Measurements from ENCODE around the gene INSIG2. TPM values are rescaled to one million over a fixed set of nuclear protein-coding genes. Genes with fewer than 3 reads are reported as not detected.

The INSIG2 gene
- polyA plus RNA-seq, 1 of the 3 experiments (the other 2 are of a cell fraction): 8.7 TPM

- no peak for TF ChIP-seq USF1 (IDR thresholded peaks at IDR 0.05; ENCODE audit: borderline replicate concordance, low read depth)
- no peak for TF ChIP-seq MEF2A (IDR thresholded peaks at IDR 0.05; ENCODE audit: borderline replicate concordance, low read depth)
Observed at GRCh38 chr2:118084491-118085089, 3.7 kb upstream of the INSIG2 start (continued).

GRCh38 chr2:118085173-118086023 is 2.9 kb upstream of the INSIG2 start:
- H3K4me2 ChIP-seq: no peak overlapping the region

More at GRCh38 chr2:118085173-118086023, 2.9 kb upstream of the INSIG2 start:
- Histone ChIP-seq H4K20me1 (ENCODE audit: insufficient read depth) (peaks cover 4% of the 10 kb centered on the region; the same call in 1 of the 2 replicates), H3K36me3 (replicated peaks in 1 of 2; ENCODE audit: control insufficient read depth in 1 of 2, insufficient read depth in 2 of 2, low read length in 1 of 2) (no peaks in the 10 kb centered on the region), H3K4me1 (ENCODE audit: control insufficient read depth in 1 of 2, insufficient read depth in 2 of 2, low read depth in 1 of 2, low read length in 1 of 2) (peaks cover 0 to 8% of the 10 kb centered on the region in 2 experiments; a peak in 2 of 4 replicates), H3K9ac (no peak overlapping the region), H3K27ac (ENCODE audit: low read depth in 2 of 2, low read length in 1 of 2) (no peak overlapping the region), H3K9me3 (no peaks in the 10 kb centered on the region), H2AFZ (ENCODE audit: low read depth) (no peak overlapping the region), H3K79me2 (ENCODE audit: insufficient read depth) (peaks cover 16% of the 10 kb centered on the region; the same call in 1 of the 2 replicates), H3F3A (replicated peaks; ENCODE audit: insufficient read depth) (no peaks in the 10 kb centered on the region), H3K27me3 (ENCODE audit: insufficient read depth) (0 out of 2 replicates have a peak, but pooled peaks cover 13% of the 10 kb centered on the region), H3K9me2 (no peaks in the 10 kb centered on the region), H3K4me3 (ENCODE audit: low read depth in 2 of 2, low read length in 1 of 2) (no peak overlapping the region)
- 73% methylated on average over 2 of the region's 2 CpGs for WGBS (ENCODE audit: low lambda C conversion rate)
- POLR2A ChIA-PET: no interaction called here
- no peak for TF ChIP-seq RCOR1 (IDR thresholded peaks at IDR 0.05; ENCODE audit: low read length)
- TF ChIP-seq REST (IDR thresholded peaks at IDR 0.05; ENCODE audit: low read depth, low read length): no peak
- no peak for TF ChIP-seq SMC3 (IDR thresholded peaks at IDR 0.05; ENCODE audit: low read depth, low read length)
- no peak for TF ChIP-seq TAF1 (IDR thresholded peaks at IDR 0.05; ENCODE audit: borderline replicate concordance, low read depth, low read length)
- no peak for TF ChIP-seq MEF2A (IDR thresholded peaks at IDR 0.05; ENCODE audit: borderline replicate concordance, low read depth)
- TF ChIP-seq GABPA (IDR thresholded peaks at IDR 0.05; ENCODE audit: low read depth): no peak
- TF ChIP-seq ELF1 (IDR thresholded peaks at IDR 0.05): no peak
- TF ChIP-seq MXI1 (IDR thresholded peaks at IDR 0.05; ENCODE audit: low read depth, low read length): no peak
- no peak for TF ChIP-seq JUND (IDR thresholded peaks at IDR 0.05)
- TF ChIP-seq RXRA (IDR thresholded peaks at IDR 0.05; ENCODE audit: borderline replicate concordance, low read depth): no peak
- TF ChIP-seq USF2 (IDR thresholded peaks at IDR 0.05; ENCODE audit: borderline replicate concordance, low read depth, low read length): no peak
- no peak for TF ChIP-seq GATA2 (CRISPR knock-in tag; IDR thresholded peaks at IDR 0.05)
- TF ChIP-seq YY1 (IDR thresholded peaks at IDR 0.05; ENCODE audit: low read depth): no peak
- no peak for TF ChIP-seq USF1 (IDR thresholded peaks at IDR 0.05; ENCODE audit: borderline replicate concordance, low read depth)
- no peak for TF ChIP-seq PBX3 (IDR thresholded peaks at IDR 0.05)
- TF ChIP-seq RFX5 (IDR thresholded peaks at IDR 0.05; ENCODE audit: low read length): no peak
- TF ChIP-seq EP300 (IDR thresholded peaks at IDR 0.05; ENCODE audit: borderline replicate concordance in 1 of 2, low read depth in 1 of 2, low read length in 1 of 2): no peak
- TF ChIP-seq TEAD4 (IDR thresholded peaks at IDR 0.05; ENCODE audit: borderline replicate concordance, insufficient read depth): no peak
- CTCF ChIA-PET: interaction anchor here (1.2 to 1.5 kb wide), 2 partner anchors 11 to 770 kb away, joined by 3 read pairs; no protein-coding TSS in a partner anchor
- DNase-seq: no peak
